Lung (tissue), 12 donors: Measurements from ENCODE around the gene ERFL. TPM values are rescaled to one million over a fixed set of nuclear protein-coding genes. Genes with fewer than 3 reads are reported as not detected.

Source experiments
- ATAC-seq: fragments of 200-7000 bp; cut with Tn5 transposase; one replicate; pipeline ENCODE4 v1.9.1; 2020; ENCODE audit warnings: moderate number of reproducible peaks; ENCODE audit not compliant: insufficient read depth, low FRiP score
- DNase-seq, 3 donors: peaks; one replicate each; pipeline ENCODE4 v3.0.0-alpha.2; 2013 to 2017
- H3K27ac ChIP-seq, 2 donors: one replicate each; pipeline ENCODE4 v1.5.1; 2013; ENCODE audit warnings: mild to moderate bottlenecking in 2 of 2, moderate library complexity in 2 of 2, control low read depth in 1 of 2, inconsistent platforms in 1 of 2, low read depth in 1 of 2, low read length in 1 of 2
- H3K27me3 ChIP-seq, 3 donors: one replicate each; pipeline ENCODE4 v1.5.1; 2013; ENCODE audit warnings: low read length in 2 of 3; ENCODE audit not compliant: control insufficient read depth in 3 of 3, insufficient read depth in 3 of 3
- H3K36me3 ChIP-seq, 4 donors: one replicate each; pipeline ENCODE4 v1.5.1; 2013; ENCODE audit warnings: low read length in 4 of 4, mild to moderate bottlenecking in 1 of 4, moderate library complexity in 1 of 4; ENCODE audit not compliant: control insufficient read depth in 4 of 4, insufficient read depth in 4 of 4
- H3K4me1 ChIP-seq, 5 donors: one replicate each; pipeline ENCODE4 v1.5.1; 2013; ENCODE audit warnings: low read length in 5 of 5, mild to moderate bottlenecking in 2 of 5, moderate library complexity in 1 of 5; ENCODE audit not compliant: control insufficient read depth in 5 of 5, insufficient read depth in 5 of 5
- H3K4me3 ChIP-seq: one replicate; pipeline ENCODE4 v1.5.1; 2013; ENCODE audit warnings: mild to moderate bottlenecking, control low read depth, moderate library complexity
- H3K9ac ChIP-seq, 2 donors: one replicate each; pipeline ENCODE4 v1.5.1; 2013; ENCODE audit warnings: low read length in 2 of 2, control low read depth in 1 of 2; ENCODE audit not compliant: insufficient read depth in 1 of 2
- H3K9me3 ChIP-seq, 4 donors: one replicate each; pipeline ENCODE4 v1.5.1; 2013; ENCODE audit warnings: low read length in 3 of 4, mild to moderate bottlenecking in 1 of 4, moderate library complexity in 1 of 4; ENCODE audit not compliant: control insufficient read depth in 4 of 4, insufficient read depth in 3 of 4
- CTCF ChIP-seq: IDR thresholded peaks from 2 replicates; pipeline ENCODE4 v1.5.1; 2012; ENCODE audit warnings: mild to moderate bottlenecking; ENCODE audit errors: control extremely low read depth, extremely low read depth
- WGBS, 2 donors: extraction: QIAGEN DNeasy Blood & Tissue Kit; methylation state at CpG; one replicate each; pipeline ENCODE4 v1.1.7; 2013; 5-methylcytosine and 5-hydroxymethylcytosine counted together
- polyA plus RNA-seq, 2 donors: library from polyadenylated mRNA; stranded (reverse); fragments of 200-250 nt; gene quantifications; one replicate each; pipeline ENCODE4 v1.2.1, GENCODE V29; 2013
- total RNA-seq, 2 donors: library from RNA; depleted of rRNA in 1 of 2; stranded (reverse); fragments of >200 nt in 1 of 2; gene quantifications; one replicate each; pipeline ENCODE4 v1.2.1, GENCODE V29; 2014 to 2021
- donor health status: control.
- donor health status: control.
- donor health status: Bipolar disorder and iron deficiency.
- donor health status: healthy.
- donor health status: DM: yes; HTN: yes; CAD: no.

ERFL gene
- total and polyA plus RNA-seq, 4 donors: 0.16 to 0.67 (median 0.37) TPM; not detected in 1

DNA sequence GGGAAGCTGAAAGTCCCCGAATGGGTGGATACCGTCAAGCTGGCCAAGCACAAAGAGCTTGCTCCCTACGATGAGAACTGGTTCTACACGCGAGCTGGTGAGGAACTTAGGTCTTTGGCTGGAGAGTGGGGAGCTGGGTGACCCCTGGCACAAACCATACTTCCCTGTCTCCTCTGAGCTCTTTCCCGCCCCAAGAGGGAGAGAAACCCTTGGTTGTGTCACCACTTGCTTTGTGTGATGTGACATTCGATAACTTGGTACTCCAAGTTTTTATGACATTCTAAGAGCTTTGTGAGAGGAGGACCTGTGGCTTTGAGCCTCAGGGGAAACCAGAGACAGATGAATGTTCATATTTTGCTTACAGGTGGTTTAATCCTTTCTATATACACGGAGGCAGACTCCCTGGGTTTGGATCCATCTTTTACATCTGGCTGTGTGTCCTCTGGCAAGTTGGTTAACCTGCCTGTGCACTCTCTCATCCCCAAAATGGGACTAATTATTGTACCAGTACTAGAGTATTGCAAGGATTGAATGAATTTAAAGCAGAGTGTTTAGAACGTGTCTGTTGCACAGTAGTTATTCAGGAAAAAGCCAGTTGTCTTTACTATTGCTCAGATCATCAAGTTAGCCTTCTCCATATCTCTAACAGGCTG is 67.0 kb downstream of the ERFL start:
- peak overlapping the region; percentile 10 to 86 for H3K27ac ChIP-seq
- H3K36me3 ChIP-seq: peaks cover 18 to 38% (median 31%) of the 10 kb centered on the region in 4 donors

GRCh38 chr19:41860419-41861115 is 67.7 kb downstream of the ERFL start:
- WGBS, 2 donors: 1 to 2% methylated on average over 45 of the region's 45 CpGs
- Histone ChIP-seq H3K27me3 (no peaks in the 10 kb centered on the region), H3K27ac (peak overlapping the region; percentile 86 to 96), H3K9me3 (no peaks in the 10 kb centered on the region), H3K36me3 (peaks cover 18 to 38% (median 29%) of the 10 kb centered on the region in 4 donors), H3K4me3 (peak overlapping the region; percentile 91), H3K9ac (peak overlapping the region; percentile 90 to 93), H3K4me1 (peaks cover 8 to 20% (median 12%) of the 10 kb centered on the region in 5 donors)
- DNase-seq (peak; percentile 49 to 72 (median 57)), ATAC-seq (no peak)
- TF ChIP-seq CTCF: no peak

More for the DNA sequence above, 67.0 kb downstream of the ERFL start:
- peak overlapping the region; percentile 91 for H3K4me3 ChIP-seq
- H3K27me3 ChIP-seq: no peaks in the 10 kb centered on the region
- peak overlapping the region; percentile 90 to 93 for H3K9ac ChIP-seq
- H3K4me1 ChIP-seq: peaks cover 8 to 20% (median 12%) of the 10 kb centered on the region in 5 donors
- WGBS, 2 donors: 30 to 37% methylated on average over 9 of the region's 9 CpGs
- ATAC-seq: no peak
- TF ChIP-seq CTCF: no peak
- DNase-seq: no peak
- no peaks in the 10 kb centered on the region for H3K9me3 ChIP-seq

GRCh38 chr19:41859618-41860418 is 68.4 kb downstream of the ERFL start, which contains the start of gene RPS19:
TSS of gene RPS19 (plus strand) at chr19:41860255. CDS start at chr19:41860775, 520 bp downstream.
- Histone ChIP-seq H3K4me1 (peaks cover 8 to 20% (median 12%) of the 10 kb centered on the region in 5 donors), H3K27me3 (no peaks in the 10 kb centered on the region), H3K4me3 (peak within 1 kb of the TSS; percentile 91), H3K27ac (peak within 1 kb of the TSS; percentile 94 to 96), H3K9ac (peak within 1 kb of the TSS; percentile 90 to 93), H3K36me3 (peaks cover 14 to 34% (median 27%) of the 10 kb centered on the region in 4 donors), H3K9me3 (no peaks in the 10 kb centered on the region)
- no peak for TF ChIP-seq CTCF
- 0% methylated on average over 73 to 76 of the region's 76 CpGs for WGBS, 2 donors
- ATAC-seq (peak; percentile 95), DNase-seq (peak; percentile 99 to 100 (median 100))
